Caco-2 (cell line): ENCODE data around the gene TMED3. TPM values are rescaled to one million over a fixed set of nuclear protein-coding genes. Genes with fewer than 3 reads are reported as not detected.

Experiments used
- BruUV-seq: library from RNA; stranded (reverse); fragments of 400-500 nt; replicated peaks from 2 replicates; lab custom pipeline; 2021; lab: Mats Ljungman, UMichigan
- CTCF ChIA-PET: fragments of 300-600 bp; sonication (Branson Sonifier 250); formaldehyde crosslinking; loops from one replicate; lab custom pipeline; 2022; ENCODE audit warnings: antibody characterized with exemption; lab: Charles Lee
- POLR2A ChIA-PET: fragments of 300-600 bp; sonication (Branson Sonifier 250); formaldehyde crosslinking; loops from one replicate; lab custom pipeline; 2022; ENCODE audit warnings: antibody characterized with exemption; lab: Charles Lee
- DNase-seq, 2 experiments: peaks; one replicate each; pipeline versions ENCODE4 v3.0.0 to v3.0.0-alpha.2; 2020 to 2022
- H3K27me3 ChIP-seq: replicated peaks from 2 replicates; pipeline ENCODE4 v1.6.0; 2011; ENCODE audit warnings: low read length; ENCODE audit not compliant: control insufficient read depth, insufficient read depth
- H3K36me3 ChIP-seq: 2 replicates; pipeline ENCODE4 v1.5.1; 2011; ENCODE audit warnings: low read length; ENCODE audit not compliant: control insufficient read depth, insufficient read depth
- H3K4me1 ChIP-seq: fragments of 250-450 bp; sonication (Bioruptor Pico); 2 replicates; pipeline ENCODE4 v1.5.1; 2020; ENCODE audit warnings: mild to moderate bottlenecking
- H3K4me3 ChIP-seq: 2 replicates; pipeline ENCODE4 v1.5.1; 2011; ENCODE audit warnings: low read depth, mild to moderate bottlenecking, control low read depth, low read length
- H3K9me3 ChIP-seq: fragments of 250-450 bp; sonication (Bioruptor Pico); 2 replicates; pipeline ENCODE4 v1.5.1; 2020; ENCODE audit warnings: mild to moderate bottlenecking, moderate library complexity
- H3K27ac Mint-ChIP-seq: one replicate; pipeline ENCODE4 v1.8.0; 2022; ENCODE audit warnings: mixed read lengths; ENCODE audit not compliant: unreplicated experiment
- H3K27me3 Mint-ChIP-seq: one replicate; pipeline ENCODE4 v1.8.0; 2022; ENCODE audit warnings: mixed read lengths; ENCODE audit not compliant: insufficient read depth, unreplicated experiment
- H3K36me3 Mint-ChIP-seq: one replicate; pipeline ENCODE4 v1.8.0; 2022; ENCODE audit warnings: mild to moderate bottlenecking, mixed read lengths; ENCODE audit not compliant: insufficient read depth, unreplicated experiment
- H3K4me1 Mint-ChIP-seq: one replicate; pipeline ENCODE4 v1.8.0; 2022; ENCODE audit warnings: low read depth, mixed read lengths; ENCODE audit not compliant: unreplicated experiment
- H3K4me3 Mint-ChIP-seq: one replicate; pipeline ENCODE4 v1.8.0; 2022; ENCODE audit warnings: mild to moderate bottlenecking, moderate library complexity, mixed read lengths; ENCODE audit not compliant: unreplicated experiment
- H3K9me3 Mint-ChIP-seq: one replicate; pipeline ENCODE4 v1.8.0; 2022; ENCODE audit warnings: mixed read lengths; ENCODE audit not compliant: unreplicated experiment
- intact Hi-C: fragments of 100-400 bp; cut with micrococcal nuclease; formaldehyde crosslinking; loops from one replicate; pipeline ENCODE4 v1.10.0; 2022; ENCODE audit not compliant: unreplicated experiment
- total RNA-seq: library from RNA; stranded (reverse); gene quantifications from 2 replicates; pipeline ENCODE4 v1.2.3, GENCODE V29; 2022
- TF ChIP-seq, protein P1 (sequence below), 2 experiments: fragments of 200-600 bp in 1 of 2; IDR thresholded peaks; 1 replicate in 1 of 2; 2 replicates in 1 of 2; pipeline versions ENCODE4 v1.5.1 to v1.8.0; 2011 to 2022; ENCODE audit warnings: antibody characterized with exemption in 1 of 2, control low read depth in 1 of 2, inconsistent platforms in 1 of 2, low read depth in 1 of 2, low read length in 1 of 2, mild to moderate bottlenecking in 1 of 2, moderate library complexity in 1 of 2; ENCODE audit not compliant: insufficient read depth in 1 of 2, severe bottlenecking in 1 of 2, unreplicated experiment in 1 of 2

The TMED3 gene
- total RNA-seq, 1 experiment from 2014 or later = 92.2 TPM

DNA sequence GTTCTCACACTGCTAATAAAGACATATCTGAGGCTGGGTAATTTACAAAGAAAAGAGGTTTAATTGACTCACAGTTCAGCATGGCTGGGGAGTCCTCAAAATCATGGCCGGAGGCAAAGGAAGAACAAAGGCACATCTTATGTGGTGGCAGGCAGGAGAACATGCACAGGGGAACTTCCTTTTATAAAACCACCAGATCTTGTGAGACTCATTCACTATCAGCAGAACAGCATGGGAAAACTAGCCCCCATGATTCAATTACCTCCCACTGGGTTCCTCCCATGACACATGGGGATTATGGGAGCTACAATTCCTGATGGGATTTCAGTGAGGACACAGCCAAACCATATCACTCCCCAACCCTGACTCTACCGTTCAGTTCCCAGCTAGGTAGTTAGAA lies 61.5 kb downstream of the TMED3 start:
- Histone ChIP-seq H3K4me1 (no peaks in the 10 kb centered on the region), H3K9me3 (no peaks in the 10 kb centered on the region), H3K4me3 (no peak overlapping the region), H3K36me3 (no peaks in the 10 kb centered on the region), H3K27me3 (no peaks in the 10 kb centered on the region)
- POLR2A ChIA-PET = no interaction called here
- H3K36me3 Mint-ChIP-seq = no peaks in the 10 kb centered on the region
- intact Hi-C loops = no loop called here
- no TSS peak for BruUV-seq
- peaks cover 2% of the 10 kb centered on the region for H3K27me3 Mint-ChIP-seq
- no peaks in the 10 kb centered on the region for H3K4me1 Mint-ChIP-seq
- no peak overlapping the region for H3K27ac Mint-ChIP-seq
- no peak for DNase-seq
- no peaks in the 10 kb centered on the region for H3K9me3 Mint-ChIP-seq
- no peak overlapping the region for H3K4me3 Mint-ChIP-seq
- TF ChIP-seq, protein P1, sequence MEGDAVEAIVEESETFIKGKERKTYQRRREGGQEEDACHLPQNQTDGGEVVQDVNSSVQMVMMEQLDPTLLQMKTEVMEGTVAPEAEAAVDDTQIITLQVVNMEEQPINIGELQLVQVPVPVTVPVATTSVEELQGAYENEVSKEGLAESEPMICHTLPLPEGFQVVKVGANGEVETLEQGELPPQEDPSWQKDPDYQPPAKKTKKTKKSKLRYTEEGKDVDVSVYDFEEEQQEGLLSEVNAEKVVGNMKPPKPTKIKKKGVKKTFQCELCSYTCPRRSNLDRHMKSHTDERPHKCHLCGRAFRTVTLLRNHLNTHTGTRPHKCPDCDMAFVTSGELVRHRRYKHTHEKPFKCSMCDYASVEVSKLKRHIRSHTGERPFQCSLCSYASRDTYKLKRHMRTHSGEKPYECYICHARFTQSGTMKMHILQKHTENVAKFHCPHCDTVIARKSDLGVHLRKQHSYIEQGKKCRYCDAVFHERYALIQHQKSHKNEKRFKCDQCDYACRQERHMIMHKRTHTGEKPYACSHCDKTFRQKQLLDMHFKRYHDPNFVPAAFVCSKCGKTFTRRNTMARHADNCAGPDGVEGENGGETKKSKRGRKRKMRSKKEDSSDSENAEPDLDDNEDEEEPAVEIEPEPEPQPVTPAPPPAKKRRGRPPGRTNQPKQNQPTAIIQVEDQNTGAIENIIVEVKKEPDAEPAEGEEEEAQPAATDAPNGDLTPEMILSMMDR (IDR thresholded peaks at IDR 0.05; ENCODE audit: insufficient read depth in 1 of 2, low read depth in 1 of 2, low read length in 1 of 2, severe bottlenecking in 1 of 2, unreplicated experiment in 1 of 2) = no peak
- CTCF ChIA-PET = no interaction called here

Other genes starting within 250 kb of the TMED3 start
- 0.23 and 0.57 TPM in 2 replicates for gene RASGRF1, start 220.3 kb upstream of the TMED3 start, total RNA-seq
- not detected in 2 replicates for gene ANKRD34C, start 28.4 kb upstream of the TMED3 start, total RNA-seq
- gene MINAR1, start 121.2 kb downstream of the TMED3 start, total RNA-seq = 0.34 and 0.49 TPM in 2 replicates